Pancreas (tissue), 10 donors: ENCODE data around the gene HLA-DOA. TPM values are rescaled to one million over a fixed set of nuclear protein-coding genes. Genes with fewer than 3 reads are reported as not detected.

Experiments used
- ATAC-seq, 4 donors: fragments of 200-7000 bp; cut with Tn5 transposase; one replicate each; pipeline versions ENCODE4 v1.8.0 to v1.9.1; 2020; ENCODE audit warnings: mild to moderate bottlenecking in 4 of 4, moderate library complexity in 4 of 4
- DNase-seq, 6 donors: peaks; one replicate each; pipeline ENCODE4 v3.0.0-alpha.2; 2020
- FAIRE-seq: peaks from 2 replicates; lab custom pipeline; 2012; peaks lifted over from hg19 to GRCh38; lab: Jason Lieb, UNC
- H3K27ac ChIP-seq, 4 donors: fragments of 200-600 bp; sonication (generic); 1 replicate in 3 of 4; 2 replicates in 1 of 4; pipeline versions ENCODE4 v1.5.0 to v1.8.0; 2020
- H3K27me3 ChIP-seq, 4 donors: fragments of 200-600 bp; one replicate each; pipeline ENCODE4 v1.8.0; 2021
- H3K36me3 ChIP-seq, 3 donors: fragments of 200-600 bp; sonication (generic) in 1 of 3; one replicate each; pipeline versions ENCODE4 v1.5.0 to v1.8.0; 2020 to 2021
- H3K4me1 ChIP-seq, 3 donors: fragments of 200-600 bp; one replicate each; pipeline ENCODE4 v1.8.0; 2021
- H3K4me3 ChIP-seq, 4 donors: fragments of 200-600 bp; sonication (generic) in 2 of 4; one replicate each; pipeline versions ENCODE4 v1.5.0 to v1.8.0; 2020 to 2021
- H3K9me3 ChIP-seq, 4 donors: fragments of 200-600 bp; one replicate each; pipeline ENCODE4 v1.8.0; 2021
- WGBS, 2 donors: extraction: QIAGEN DNeasy Blood & Tissue Kit; methylation state at CpG; one replicate each; pipeline ENCODE4 v1.1.7; 2013; 5-methylcytosine and 5-hydroxymethylcytosine counted together
- intact Hi-C, 3 donors: fragments of 100-400 bp; cut with DNase I; formaldehyde crosslinking; loops; one replicate each; pipeline versions ENCODE4 v1.11.1 to v1.14.2; 2022
- polyA plus RNA-seq, 2 donors: library from polyadenylated mRNA; stranded (reverse); fragments of 200-250 nt; gene quantifications; one replicate each; pipeline ENCODE4 v1.2.3, GENCODE V29; 2013
- total RNA-seq, 6 donors: library from RNA; stranded (reverse); fragmentation: NEBNext Ultra II Directional in 4 of 6; extraction: Animal tissue kit (Norgen Biotek cat#: 25700) in 4 of 6; gene quantifications; one replicate each; pipeline versions ENCODE4 v1.2.1 to v1.2.4, GENCODE V29; 2021 to 2023
- TF ChIP-seq, protein P1 (sequence below), 4 donors: fragments of 200-600 bp; sonication (generic) in 3 of 4; IDR thresholded peaks; one replicate each; pipeline versions ENCODE4 v1.5.0 to v1.8.0; 2021; ENCODE audit warnings: antibody characterized with exemption in 4 of 4
- donor health status: healthy with polysubstance abuse.
- donor health status: DM: no; HTN: no; CAD: no; lungs with moderate emphysema.
- donor health status: DM: no; HTN: no; CAD: no.
- donor health status: control.
- donor health status: control.
- donor health status: Bipolar disorder and iron deficiency.
- donor health status: DM: yes; HTN: yes; CAD: no.
- donor health status: DM: no; HTN: no; CAD: no.
- donor health status: DM: no; HTN: no; CAD: no.
- donor health status: DM: yes; HTN: yes; CAD: no.

Gene HLA-DOA
- total and polyA plus RNA-seq, 8 donors = 0.38 to 16.5 (median 1.1) TPM

DNA sequence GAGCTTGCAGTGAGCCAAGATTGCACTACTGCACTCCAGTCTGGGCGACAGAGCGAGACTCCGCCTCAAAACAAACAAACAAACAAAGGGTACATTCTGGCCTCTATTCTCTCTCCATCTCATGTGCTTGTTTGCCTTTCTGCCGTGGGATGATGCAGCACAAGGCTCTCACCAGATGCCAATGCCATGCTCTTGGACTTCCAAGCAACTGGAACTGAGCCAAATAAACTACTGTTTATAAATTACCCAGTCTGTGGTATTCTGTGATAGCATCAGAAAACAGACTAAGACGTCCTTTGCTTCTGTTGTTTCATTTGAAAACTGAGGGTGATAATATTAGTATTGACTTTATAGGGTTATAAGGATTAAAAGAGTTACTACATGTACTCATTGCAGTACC is 44.6 kb downstream of the HLA-DOA start:
- intact Hi-C loops = no loop called here
- no peak for DNase-seq
- Histone ChIP-seq H3K9me3 (no peaks in the 10 kb centered on the region), H3K36me3 (no peaks in the 10 kb centered on the region), H3K27ac (no peak overlapping the region), H3K4me3 (no peak overlapping the region), H3K4me1 (peaks cover 10 to 32% (median 16%) of the 10 kb centered on the region in 3 donors), H3K27me3 (no peaks in the 10 kb centered on the region)
- no peak for ATAC-seq
- no peak for FAIRE-seq
- TF ChIP-seq, protein P1, sequence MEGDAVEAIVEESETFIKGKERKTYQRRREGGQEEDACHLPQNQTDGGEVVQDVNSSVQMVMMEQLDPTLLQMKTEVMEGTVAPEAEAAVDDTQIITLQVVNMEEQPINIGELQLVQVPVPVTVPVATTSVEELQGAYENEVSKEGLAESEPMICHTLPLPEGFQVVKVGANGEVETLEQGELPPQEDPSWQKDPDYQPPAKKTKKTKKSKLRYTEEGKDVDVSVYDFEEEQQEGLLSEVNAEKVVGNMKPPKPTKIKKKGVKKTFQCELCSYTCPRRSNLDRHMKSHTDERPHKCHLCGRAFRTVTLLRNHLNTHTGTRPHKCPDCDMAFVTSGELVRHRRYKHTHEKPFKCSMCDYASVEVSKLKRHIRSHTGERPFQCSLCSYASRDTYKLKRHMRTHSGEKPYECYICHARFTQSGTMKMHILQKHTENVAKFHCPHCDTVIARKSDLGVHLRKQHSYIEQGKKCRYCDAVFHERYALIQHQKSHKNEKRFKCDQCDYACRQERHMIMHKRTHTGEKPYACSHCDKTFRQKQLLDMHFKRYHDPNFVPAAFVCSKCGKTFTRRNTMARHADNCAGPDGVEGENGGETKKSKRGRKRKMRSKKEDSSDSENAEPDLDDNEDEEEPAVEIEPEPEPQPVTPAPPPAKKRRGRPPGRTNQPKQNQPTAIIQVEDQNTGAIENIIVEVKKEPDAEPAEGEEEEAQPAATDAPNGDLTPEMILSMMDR (IDR thresholded peaks at IDR 0.05) = no peak
- 69 to 75% methylated on average over 5 of the region's 5 CpGs for WGBS, 2 donors

DNA sequence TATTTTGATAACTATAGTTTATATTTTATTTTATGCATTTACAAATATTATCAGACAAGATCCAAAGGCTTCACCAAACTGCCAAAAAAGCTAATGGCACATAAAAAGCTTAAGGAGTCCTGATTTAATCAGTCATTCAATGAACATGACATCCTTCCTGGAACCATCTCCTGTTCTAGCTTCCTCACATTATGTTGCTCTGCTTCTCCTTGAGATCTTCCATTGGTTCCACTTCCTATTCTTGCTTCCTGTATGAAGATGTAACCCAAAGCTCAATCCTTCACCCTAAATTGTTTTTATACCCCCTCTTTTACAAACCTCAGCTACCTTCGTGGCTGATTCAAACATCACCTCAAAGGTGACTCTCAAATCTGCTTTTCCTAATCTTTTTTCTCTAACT is 45.5 kb downstream of the HLA-DOA start:
- TF ChIP-seq, protein P1 (IDR thresholded peaks at IDR 0.05) = no peak
- no peak for DNase-seq
- no peak for ATAC-seq
- no peak for FAIRE-seq
- H3K27me3 ChIP-seq = no peaks in the 10 kb centered on the region
- H3K4me3 ChIP-seq = no peak overlapping the region
- H3K36me3 ChIP-seq = no peaks in the 10 kb centered on the region
- intact Hi-C loops = no loop called here
- no peak overlapping the region for H3K27ac ChIP-seq
- 59 to 65% methylated on average over 1 of the region's 1 CpG for WGBS, 2 donors
- peaks cover 10 to 32% (median 16%) of the 10 kb centered on the region in 3 donors for H3K4me1 ChIP-seq
- no peaks in the 10 kb centered on the region for H3K9me3 ChIP-seq

DNA sequence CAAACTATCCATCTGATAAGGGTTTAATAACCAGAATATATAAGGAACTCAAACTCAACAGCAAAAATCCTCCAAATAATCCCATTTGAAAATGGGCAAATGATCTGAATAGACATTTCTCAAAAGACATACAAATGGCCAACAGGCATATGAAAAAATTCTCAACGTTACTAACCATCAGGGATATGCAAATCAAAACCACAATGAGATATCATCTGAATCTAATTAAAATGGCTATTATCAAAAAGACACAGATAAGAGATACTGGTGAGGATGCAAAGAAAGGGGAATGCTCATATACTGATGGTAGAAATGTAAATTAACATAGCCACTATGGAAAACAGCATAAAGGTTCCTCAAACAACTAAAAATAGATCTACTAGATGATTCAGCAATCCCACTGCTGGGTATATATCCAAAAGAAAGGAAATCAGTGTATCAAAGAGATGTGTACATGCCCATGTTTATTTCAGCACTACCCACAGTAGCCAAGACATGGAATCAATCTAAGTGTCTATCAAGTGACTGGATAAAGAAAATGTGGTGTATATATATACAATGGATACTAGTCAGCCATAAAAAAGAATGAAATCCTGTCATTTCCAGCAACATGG is 47.1 kb downstream of the HLA-DOA start:
- WGBS, 2 donors = 73% methylated on average over 1 of the region's 1 CpG
- intact Hi-C loops = no loop called here

DNA sequence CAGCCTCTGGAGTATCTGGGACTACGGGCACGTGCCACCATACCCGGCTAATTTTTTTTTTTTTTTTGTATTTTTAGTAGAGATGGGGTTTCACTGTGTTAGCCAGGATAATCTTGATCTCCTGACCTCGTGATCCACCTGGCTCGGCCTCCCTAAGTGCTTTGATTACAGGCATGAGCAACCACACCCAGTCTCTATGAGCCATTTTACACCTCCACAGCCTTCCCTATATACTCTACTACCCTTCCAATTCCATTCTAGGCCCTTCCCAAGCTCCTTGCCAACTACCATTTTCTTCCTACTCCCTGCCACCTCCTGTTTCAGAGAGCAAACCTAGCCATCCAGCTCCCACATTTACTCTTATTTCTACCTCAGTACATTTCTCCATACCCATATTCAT is 48.8 kb downstream of the HLA-DOA start:
- no peak for DNase-seq
- Histone ChIP-seq H3K4me1 (peaks cover 0 to 15% (median 0%) of the 10 kb centered on the region in 3 donors), H3K36me3 (no peaks in the 10 kb centered on the region), H3K4me3 (no peak overlapping the region), H3K27ac (no peak overlapping the region), H3K27me3 (no peaks in the 10 kb centered on the region), H3K9me3 (no peaks in the 10 kb centered on the region)
- ATAC-seq = no peak
- intact Hi-C loops = no loop called here
- WGBS, 2 donors = 80 to 89% methylated on average over 5 of the region's 5 CpGs
- TF ChIP-seq, protein P1 (IDR thresholded peaks at IDR 0.05) = no peak
- FAIRE-seq = no peak

More for the DNA sequence above, 47.1 kb downstream of the HLA-DOA start:
- FAIRE-seq (no peak), DNase-seq (no peak), ATAC-seq (no peak)
- H3K36me3 ChIP-seq = no peaks in the 10 kb centered on the region
- no peak overlapping the region for H3K27ac ChIP-seq
- peaks cover 10 to 32% (median 16%) of the 10 kb centered on the region in 3 donors for H3K4me1 ChIP-seq
- no peaks in the 10 kb centered on the region for H3K27me3 ChIP-seq
- H3K4me3 ChIP-seq = no peak overlapping the region
- H3K9me3 ChIP-seq = no peaks in the 10 kb centered on the region
- TF ChIP-seq, protein P1 (IDR thresholded peaks at IDR 0.05) = no peak

DNA sequence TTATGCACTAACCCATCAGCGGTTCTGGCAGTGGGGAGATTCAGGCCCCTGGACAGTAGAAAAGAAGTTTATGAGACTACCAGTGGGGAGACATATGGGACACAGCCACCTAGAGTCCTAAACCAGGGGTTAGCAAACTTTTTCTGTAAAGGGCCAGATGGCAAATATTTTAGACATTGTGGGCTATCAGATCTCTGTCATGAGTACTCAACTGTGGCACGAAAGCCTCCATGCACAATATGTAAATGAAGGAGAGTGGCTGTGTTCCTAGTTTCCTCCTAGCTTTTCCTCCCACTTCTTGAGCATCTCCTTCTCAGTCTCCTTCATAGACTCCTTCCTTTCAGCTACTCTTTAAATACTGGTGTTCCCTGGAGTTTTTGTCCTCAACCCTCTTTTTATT is 53.2 kb downstream of the HLA-DOA start:
- no peak overlapping the region for H3K27ac ChIP-seq
- TF ChIP-seq, protein P1 (IDR thresholded peaks at IDR 0.05) = no peak
- intact Hi-C loops = no loop called here
- ATAC-seq = no peak
- no peaks in the 10 kb centered on the region for H3K27me3 ChIP-seq
- H3K9me3 ChIP-seq = no peaks in the 10 kb centered on the region
- WGBS, 2 donors = 90 to 91% methylated on average over 2 of the region's 2 CpGs
- FAIRE-seq = no peak
- peaks cover 0 to 6% (median 0%) of the 10 kb centered on the region in 3 donors for H3K4me1 ChIP-seq
- DNase-seq = no peak
- H3K4me3 ChIP-seq = no peak overlapping the region
- no peaks in the 10 kb centered on the region for H3K36me3 ChIP-seq
